ENCODE measurements around the gene ATP2A2.

DNA sequence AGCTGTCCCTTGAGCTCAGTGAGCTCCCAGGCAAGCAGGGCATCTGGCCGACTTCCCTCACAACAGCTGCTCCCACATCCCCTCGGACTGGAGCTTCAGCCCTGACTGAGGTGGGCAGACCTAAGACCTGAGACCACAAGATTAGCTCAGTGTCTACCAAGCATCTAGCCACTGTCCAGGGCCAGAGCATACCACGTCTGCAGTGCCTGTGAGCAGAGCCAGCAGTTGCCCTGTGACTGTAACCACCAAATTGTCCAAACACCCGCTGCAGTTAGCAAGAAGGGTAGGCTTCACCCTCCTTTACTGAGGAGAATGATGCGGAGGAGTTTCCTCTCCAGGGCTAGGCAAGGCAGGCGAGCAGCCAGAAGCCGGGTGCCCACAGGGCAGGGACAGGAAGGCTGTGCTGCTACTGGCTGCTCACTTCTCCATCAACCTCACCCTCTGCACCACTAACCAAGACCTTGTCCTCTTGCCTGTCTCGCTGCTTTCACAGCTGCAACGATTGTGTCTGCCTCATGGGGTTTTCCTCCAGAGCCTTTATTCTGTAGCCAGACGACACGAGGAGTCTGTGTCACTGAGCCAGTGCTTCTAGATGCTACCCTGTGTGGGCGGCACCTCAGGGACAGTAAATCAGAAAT is 68.6 kb downstream of the ATP2A2 start:
- TF ChIP-seq CTCF (IDR thresholded peaks at IDR 0.05): peak in 1 of 6 experiments; percentile 2
- TF ChIP-seq POLR2A (IDR thresholded peaks at IDR 0.05): no peak
